ENCODE data around the gene CDH11.

CDH11 gene

DNA sequence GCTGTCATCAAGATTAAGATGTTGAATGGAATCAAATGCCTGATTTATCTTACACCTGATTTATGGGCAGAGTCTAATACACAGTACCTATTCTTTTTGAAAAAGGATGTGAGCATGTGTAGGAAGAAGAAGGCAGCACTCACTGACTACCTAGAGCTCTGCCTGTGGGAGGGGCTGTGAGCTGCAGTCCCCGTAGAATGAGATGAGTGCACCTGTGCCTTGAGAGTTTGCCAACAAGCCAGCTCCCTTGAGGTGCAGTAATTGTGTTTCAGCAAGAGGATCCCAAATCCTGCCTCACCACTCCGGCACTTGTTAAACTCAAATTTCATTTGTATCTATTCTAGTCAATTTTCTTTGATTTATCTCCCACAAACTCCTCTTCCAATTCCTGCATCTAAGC lies 46.0 kb downstream of the CDH11 start:
- no peaks in the 10 kb centered on the region for H3K27me3 ChIP-seq (ENCODE audit: insufficient read depth, poor library complexity, severe bottlenecking)
- no peak overlapping the region for H3K27ac ChIP-seq (replicated peaks)
- no peak overlapping the region for H3K4me3 ChIP-seq (replicated peaks; ENCODE audit: insufficient read depth, low read length)
- TF ChIP-seq, protein P1, sequence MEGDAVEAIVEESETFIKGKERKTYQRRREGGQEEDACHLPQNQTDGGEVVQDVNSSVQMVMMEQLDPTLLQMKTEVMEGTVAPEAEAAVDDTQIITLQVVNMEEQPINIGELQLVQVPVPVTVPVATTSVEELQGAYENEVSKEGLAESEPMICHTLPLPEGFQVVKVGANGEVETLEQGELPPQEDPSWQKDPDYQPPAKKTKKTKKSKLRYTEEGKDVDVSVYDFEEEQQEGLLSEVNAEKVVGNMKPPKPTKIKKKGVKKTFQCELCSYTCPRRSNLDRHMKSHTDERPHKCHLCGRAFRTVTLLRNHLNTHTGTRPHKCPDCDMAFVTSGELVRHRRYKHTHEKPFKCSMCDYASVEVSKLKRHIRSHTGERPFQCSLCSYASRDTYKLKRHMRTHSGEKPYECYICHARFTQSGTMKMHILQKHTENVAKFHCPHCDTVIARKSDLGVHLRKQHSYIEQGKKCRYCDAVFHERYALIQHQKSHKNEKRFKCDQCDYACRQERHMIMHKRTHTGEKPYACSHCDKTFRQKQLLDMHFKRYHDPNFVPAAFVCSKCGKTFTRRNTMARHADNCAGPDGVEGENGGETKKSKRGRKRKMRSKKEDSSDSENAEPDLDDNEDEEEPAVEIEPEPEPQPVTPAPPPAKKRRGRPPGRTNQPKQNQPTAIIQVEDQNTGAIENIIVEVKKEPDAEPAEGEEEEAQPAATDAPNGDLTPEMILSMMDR (IDR thresholded peaks at IDR 0.05; ENCODE audit: insufficient read depth, low read length) = no peak
- no peak for TF ChIP-seq POLR2AphosphoS5 (IDR thresholded peaks at IDR 0.05; ENCODE audit: low read depth)
- no peak for TF ChIP-seq GABPA (IDR thresholded peaks at IDR 0.05; ENCODE audit: low read depth)
- TF ChIP-seq SPI1 (IDR thresholded peaks at IDR 0.05; ENCODE audit: borderline replicate concordance, low read depth) = no peak
- TF ChIP-seq, protein P2, sequence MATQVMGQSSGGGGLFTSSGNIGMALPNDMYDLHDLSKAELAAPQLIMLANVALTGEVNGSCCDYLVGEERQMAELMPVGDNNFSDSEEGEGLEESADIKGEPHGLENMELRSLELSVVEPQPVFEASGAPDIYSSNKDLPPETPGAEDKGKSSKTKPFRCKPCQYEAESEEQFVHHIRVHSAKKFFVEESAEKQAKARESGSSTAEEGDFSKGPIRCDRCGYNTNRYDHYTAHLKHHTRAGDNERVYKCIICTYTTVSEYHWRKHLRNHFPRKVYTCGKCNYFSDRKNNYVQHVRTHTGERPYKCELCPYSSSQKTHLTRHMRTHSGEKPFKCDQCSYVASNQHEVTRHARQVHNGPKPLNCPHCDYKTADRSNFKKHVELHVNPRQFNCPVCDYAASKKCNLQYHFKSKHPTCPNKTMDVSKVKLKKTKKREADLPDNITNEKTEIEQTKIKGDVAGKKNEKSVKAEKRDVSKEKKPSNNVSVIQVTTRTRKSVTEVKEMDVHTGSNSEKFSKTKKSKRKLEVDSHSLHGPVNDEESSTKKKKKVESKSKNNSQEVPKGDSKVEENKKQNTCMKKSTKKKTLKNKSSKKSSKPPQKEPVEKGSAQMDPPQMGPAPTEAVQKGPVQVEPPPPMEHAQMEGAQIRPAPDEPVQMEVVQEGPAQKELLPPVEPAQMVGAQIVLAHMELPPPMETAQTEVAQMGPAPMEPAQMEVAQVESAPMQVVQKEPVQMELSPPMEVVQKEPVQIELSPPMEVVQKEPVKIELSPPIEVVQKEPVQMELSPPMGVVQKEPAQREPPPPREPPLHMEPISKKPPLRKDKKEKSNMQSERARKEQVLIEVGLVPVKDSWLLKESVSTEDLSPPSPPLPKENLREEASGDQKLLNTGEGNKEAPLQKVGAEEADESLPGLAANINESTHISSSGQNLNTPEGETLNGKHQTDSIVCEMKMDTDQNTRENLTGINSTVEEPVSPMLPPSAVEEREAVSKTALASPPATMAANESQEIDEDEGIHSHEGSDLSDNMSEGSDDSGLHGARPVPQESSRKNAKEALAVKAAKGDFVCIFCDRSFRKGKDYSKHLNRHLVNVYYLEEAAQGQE (IDR thresholded peaks at IDR 0.05; ENCODE audit: insufficient replicate concordance, low read depth) = no peak
- DNase-seq (ENCODE audit: low read depth in 1 of 2, low spot score in 1 of 2) = no peak

DNA sequence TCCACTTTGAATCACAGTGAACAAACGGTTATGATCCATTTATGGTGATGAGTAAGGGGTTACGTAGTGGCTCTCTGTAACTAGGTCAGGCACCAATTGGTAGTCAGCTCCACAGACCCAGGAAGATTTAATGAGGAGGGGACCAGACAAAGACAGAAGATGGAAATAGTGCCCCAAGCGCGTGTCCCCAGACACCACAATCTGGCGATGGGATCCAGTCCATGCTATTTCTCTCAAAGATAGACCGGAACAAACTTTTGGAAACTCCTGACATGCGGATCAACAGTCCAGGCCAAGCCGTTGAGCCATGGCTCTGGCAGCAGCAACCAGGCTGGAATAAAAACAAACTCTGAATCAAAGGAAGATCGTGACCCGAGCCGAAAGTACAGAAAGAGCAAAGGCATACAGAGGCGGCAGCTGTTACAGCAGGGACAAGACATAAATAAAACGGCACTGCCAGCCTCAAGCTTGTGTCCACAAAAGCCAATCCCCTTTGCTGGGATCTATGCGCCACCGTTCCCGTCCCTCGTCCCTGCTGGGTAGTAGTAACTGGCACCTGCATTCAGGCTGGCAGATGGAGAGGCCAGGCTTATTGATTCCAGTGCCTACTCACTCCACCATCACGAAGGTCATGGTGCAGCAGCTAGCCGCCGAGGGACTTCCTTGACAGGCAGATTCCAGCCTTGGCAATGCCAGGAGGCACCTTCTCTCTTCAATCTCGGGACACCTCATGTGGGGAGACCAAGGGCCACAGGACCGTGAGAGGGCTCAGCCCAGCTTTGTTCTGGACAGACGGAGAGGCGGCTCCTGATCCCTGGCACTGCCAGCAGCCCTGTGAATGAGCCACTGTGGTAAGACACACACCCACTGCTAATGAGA lies 50.2 kb downstream of the CDH11 start:
- no peak for DNase-seq (ENCODE audit: low read depth in 1 of 2, low spot score in 1 of 2)
- no peak for TF ChIP-seq POLR2AphosphoS5 (IDR thresholded peaks at IDR 0.05; ENCODE audit: low read depth)
- TF ChIP-seq, protein P1 (IDR thresholded peaks at IDR 0.05; ENCODE audit: insufficient read depth, low read length) = no peak
- TF ChIP-seq, protein P2 (IDR thresholded peaks at IDR 0.05; ENCODE audit: insufficient replicate concordance, low read depth) = no peak
- TF ChIP-seq SPI1 (IDR thresholded peaks at IDR 0.05; ENCODE audit: borderline replicate concordance, low read depth) = no peak
- TF ChIP-seq GABPA (IDR thresholded peaks at IDR 0.05; ENCODE audit: low read depth) = no peak
- Histone ChIP-seq H3K4me3 (replicated peaks; ENCODE audit: insufficient read depth, low read length) (no peak overlapping the region), H3K27ac (replicated peaks) (no peak overlapping the region), H3K27me3 (ENCODE audit: insufficient read depth, poor library complexity, severe bottlenecking) (no peaks in the 10 kb centered on the region)

DNA sequence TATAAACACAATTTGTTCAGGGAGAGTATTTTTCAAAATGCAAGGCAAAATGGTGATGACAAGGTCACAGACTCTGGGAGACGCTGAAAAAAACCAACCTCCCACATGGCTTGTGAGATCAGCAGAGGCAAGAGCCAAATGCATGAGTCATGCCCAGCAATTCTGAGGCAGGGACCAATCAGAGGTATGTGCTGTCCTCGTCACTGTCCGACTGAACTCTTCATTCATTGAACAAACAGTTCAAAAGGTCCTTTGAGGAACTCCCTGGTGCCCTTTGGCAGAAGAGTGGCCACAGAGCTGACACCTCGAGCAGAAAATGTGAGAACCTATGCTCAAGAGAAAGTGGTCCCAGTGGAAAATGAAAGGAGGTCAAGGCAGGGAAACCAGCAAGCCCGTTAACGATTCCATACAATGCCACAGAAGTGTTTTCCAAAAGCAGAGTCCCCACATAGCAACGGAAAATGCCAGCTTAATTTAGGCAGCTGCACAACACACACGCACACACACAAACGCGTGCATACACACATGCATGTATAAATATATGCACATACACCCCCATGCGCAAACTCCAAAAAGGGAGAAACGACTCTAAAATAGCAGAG lies 50.9 kb downstream of the CDH11 start:
- no peak for DNase-seq (ENCODE audit: low read depth in 1 of 2, low spot score in 1 of 2)
- no peak overlapping the region for H3K27ac ChIP-seq (replicated peaks)
- TF ChIP-seq POLR2AphosphoS5 (IDR thresholded peaks at IDR 0.05; ENCODE audit: low read depth) = no peak
- TF ChIP-seq, protein P1 (IDR thresholded peaks at IDR 0.05; ENCODE audit: insufficient read depth, low read length) = no peak
- TF ChIP-seq GABPA (IDR thresholded peaks at IDR 0.05; ENCODE audit: low read depth) = no peak
- TF ChIP-seq, protein P2 (IDR thresholded peaks at IDR 0.05; ENCODE audit: insufficient replicate concordance, low read depth) = no peak
- no peak for TF ChIP-seq SPI1 (IDR thresholded peaks at IDR 0.05; ENCODE audit: borderline replicate concordance, low read depth)
- no peak overlapping the region for H3K4me3 ChIP-seq (replicated peaks; ENCODE audit: insufficient read depth, low read length)
- no peaks in the 10 kb centered on the region for H3K27me3 ChIP-seq (ENCODE audit: insufficient read depth, poor library complexity, severe bottlenecking)
